HG02623 (cell line): Measurements from ENCODE around the gene SPEG.
A peak's percentile ranks its signal among the peaks of the same experiment; 100 is the strongest.

Experiments used
- ATAC-seq: cut with Tn5 transposase; IDR thresholded peaks from one replicate; pipeline ENCODE4 v1.9.1; 2021; ENCODE audit warnings: moderate library complexity; ENCODE audit not compliant: unreplicated experiment

SPEG gene

GRCh38 chr2:219494952-219495530 is 60.4 kb downstream of the SPEG start:
- ATAC-seq = no peak

- no peak for ATAC-seq
Measured at GRCh38 chr2:219495531-219496122, 61.0 kb downstream of the SPEG start.

- ATAC-seq = no peak
Measured at GRCh38 chr2:219496247-219496824, 61.7 kb downstream of the SPEG start.

- no peak for ATAC-seq
Measured at GRCh38 chr2:219496825-219497494, 62.3 kb downstream of the SPEG start.

GRCh38 chr2:219497495-219498279 is 63.0 kb downstream of the SPEG start:
- ATAC-seq = no peak

- peak; percentile 91 for ATAC-seq
Measured at GRCh38 chr2:219498280-219499057, 63.8 kb downstream of the SPEG start, which contains the start of gene GMPPA. Gene GMPPA (plus strand): TSS chr2:219498891. CDS start chr2:219499976, 1,085 bp downstream.

- ATAC-seq = no peak
Measured at GRCh38 chr2:219499058-219499307, 64.3 kb downstream of the SPEG start.

- ATAC-seq = no peak
Measured at GRCh38 chr2:219499555-219499954, 64.9 kb downstream of the SPEG start.

GRCh38 chr2:219500135-219500534 is 65.5 kb downstream of the SPEG start:
- no peak for ATAC-seq

- ATAC-seq = no peak
Measured at GRCh38 chr2:219501849-219502248, 67.2 kb downstream of the SPEG start.

GRCh38 chr2:219502618-219503017 is 68.0 kb downstream of the SPEG start:
- ATAC-seq = no peak

- ATAC-seq = no peak
Measured at GRCh38 chr2:219505585-219505984, 70.9 kb downstream of the SPEG start.

GRCh38 chr2:219506153-219506801 is 71.6 kb downstream of the SPEG start:
- no peak for ATAC-seq

GRCh38 chr2:219506802-219507526 is 72.3 kb downstream of the SPEG start:
- ATAC-seq = no peak

GRCh38 chr2:219507581-219508443 is 73.2 kb downstream of the SPEG start:
- ATAC-seq = no peak

- ATAC-seq = no peak
Measured at GRCh38 chr2:219508444-219508734, 73.7 kb downstream of the SPEG start.

- ATAC-seq = peak; percentile 10
Measured at GRCh38 chr2:219508971-219509779, 74.5 kb downstream of the SPEG start.
